ENCODE measurements around the gene RLBP1. TPM values are rescaled to one million over a fixed set of nuclear protein-coding genes. Genes with fewer than 3 reads are reported as not detected.

The RLBP1 gene
- total RNA-seq, 6 donors from 2014 or later: not detected

- no peaks in the 10 kb centered on the region for H3K27me3 ChIP-seq
- H3K36me3 ChIP-seq: no peaks in the 10 kb centered on the region
- DNase-seq (no peak), ATAC-seq (ENCODE audit: low FRiP score in 2 of 2) (no peak)
- TF ChIP-seq EP300 (IDR thresholded peaks at IDR 0.05) (no peak), CTCF (IDR thresholded peaks at IDR 0.05) (no peak), POLR2AphosphoS5 (IDR thresholded peaks at IDR 0.05) (no peak), POLR2A (IDR thresholded peaks at IDR 0.05) (no peak)
- H3K9me3 ChIP-seq: no peaks in the 10 kb centered on the region
- H3K27ac ChIP-seq: no peak overlapping the region
- peaks cover 2 to 7% (median 4%) of the 10 kb centered on the region in 4 donors for H3K4me1 ChIP-seq
- no peak overlapping the region for H3K4me3 ChIP-seq
Observed at GRCh38 chr15:89208256-89208655, 13.1 kb downstream of the RLBP1 start.

GRCh38 chr15:89206908-89207331 lies 14.5 kb downstream of the RLBP1 start:
- peak overlapping the region in 1 of 4 donors; percentile 23 for H3K4me3 ChIP-seq
- WGBS, 2 donors: 0 to 2% methylated on average over 9 to 14 of the region's 14 CpGs

GRCh38 chr15:89205991-89206585 lies 15.3 kb downstream of the RLBP1 start:
- H3K9me3 ChIP-seq: no peaks in the 10 kb centered on the region
- 63 to 71% methylated on average over 14 of the region's 14 CpGs for WGBS, 2 donors
- TF ChIP-seq POLR2A (IDR thresholded peaks at IDR 0.05) (no peak), EP300 (IDR thresholded peaks at IDR 0.05) (no peak), CTCF (IDR thresholded peaks at IDR 0.05) (no peak), POLR2AphosphoS5 (IDR thresholded peaks at IDR 0.05) (no peak)
- H3K4me3 ChIP-seq: no peak overlapping the region
- H3K36me3 ChIP-seq: peaks cover 0 to 6% (median 3%) of the 10 kb centered on the region in 4 donors
- DNase-seq: no peak
- no peaks in the 10 kb centered on the region for H3K27me3 ChIP-seq
- H3K27ac ChIP-seq: no peak overlapping the region
- no peak for ATAC-seq (ENCODE audit: low FRiP score in 2 of 2)
- peaks cover 2 to 7% (median 4%) of the 10 kb centered on the region in 4 donors for H3K4me1 ChIP-seq

More at GRCh38 chr15:89206908-89207331, 14.5 kb downstream of the RLBP1 start:
- peak; percentile 87 to 95 for ATAC-seq (ENCODE audit: low FRiP score in 2 of 2)
- Histone ChIP-seq H3K36me3 (peaks cover 0 to under 1% (median 0%) of the 10 kb centered on the region in 4 donors), H3K9me3 (no peaks in the 10 kb centered on the region), H3K27me3 (no peaks in the 10 kb centered on the region), H3K4me1 (peaks cover 2 to 7% (median 4%) of the 10 kb centered on the region in 4 donors), H3K27ac (no peak overlapping the region)
- peak; percentile 89 to 99 (median 93) for TF ChIP-seq CTCF (IDR thresholded peaks at IDR 0.05)
- TF ChIP-seq EP300 (IDR thresholded peaks at IDR 0.05): no peak
- peak; percentile 85 to 96 for DNase-seq

- Histone ChIP-seq H3K27me3 (no peaks in the 10 kb centered on the region), H3K4me1 (peaks cover 2 to 7% (median 5%) of the 10 kb centered on the region in 4 donors), H3K36me3 (peaks cover 3 to 27% (median 10%) of the 10 kb centered on the region in 4 donors), H3K27ac (no peak overlapping the region), H3K4me3 (no peak overlapping the region), H3K9me3 (no peaks in the 10 kb centered on the region)
- WGBS, 2 donors: 46 to 50% methylated on average over 2 of the region's 2 CpGs
- no peak for TF ChIP-seq CTCF (IDR thresholded peaks at IDR 0.05)
- TF ChIP-seq POLR2A (IDR thresholded peaks at IDR 0.05): no peak
- no peak for ATAC-seq (ENCODE audit: low FRiP score in 2 of 2)
- DNase-seq: no peak
Observed at GRCh38 chr15:89203705-89204273, 17.6 kb downstream of the RLBP1 start.

All from upper lobe of left lung (tissue), 6 donors.